NCI-H128 (cell line): ENCODE data around the gene DMBX1.

Experiments used
- DNase-seq: peaks from one replicate; lab custom pipeline; 2025; ENCODE audit not compliant: unreplicated experiment; lab: John Stamatoyannopoulos, UW

Gene DMBX1

DNA sequence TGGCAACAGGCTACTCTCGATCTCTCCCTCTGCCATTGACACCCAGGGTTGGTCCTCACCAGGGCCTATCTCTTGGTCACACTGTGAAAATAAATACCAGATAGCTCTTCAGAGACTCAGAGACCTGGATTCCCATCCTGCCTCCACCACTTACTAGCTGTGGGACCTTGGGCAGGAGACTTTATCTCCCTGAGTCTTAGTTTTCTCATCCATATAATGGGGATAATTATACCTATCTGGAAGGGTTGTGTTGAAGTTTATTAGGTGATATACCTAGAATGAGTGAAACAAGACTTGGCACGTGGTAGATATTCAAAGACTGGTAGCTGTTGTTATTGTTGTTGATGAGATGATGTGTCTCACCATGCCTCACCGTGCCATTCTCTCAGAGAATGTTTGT lies 7.4 kb downstream of the DMBX1 start:
- no peak for DNase-seq

DNA sequence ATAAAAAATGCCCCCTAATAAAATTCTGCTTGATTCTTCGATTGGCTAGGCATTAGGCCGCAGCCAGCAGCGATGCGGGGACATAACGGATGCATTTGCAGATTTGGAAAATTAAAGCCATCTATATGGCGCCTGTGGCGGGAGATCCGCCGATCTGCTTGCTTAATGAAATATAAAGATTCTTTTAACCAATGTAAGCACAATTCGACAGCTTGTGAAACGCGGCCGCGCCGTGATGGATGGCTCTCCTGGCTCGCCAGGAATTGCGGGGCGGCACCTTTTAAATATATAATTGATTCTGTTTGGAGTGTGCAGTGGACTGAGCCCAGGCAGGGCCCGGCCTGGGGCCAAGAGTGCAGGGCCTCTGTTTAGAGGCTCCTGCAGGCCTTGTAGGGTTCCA lies 8.0 kb downstream of the DMBX1 start:
- DNase-seq = no peak

DNA sequence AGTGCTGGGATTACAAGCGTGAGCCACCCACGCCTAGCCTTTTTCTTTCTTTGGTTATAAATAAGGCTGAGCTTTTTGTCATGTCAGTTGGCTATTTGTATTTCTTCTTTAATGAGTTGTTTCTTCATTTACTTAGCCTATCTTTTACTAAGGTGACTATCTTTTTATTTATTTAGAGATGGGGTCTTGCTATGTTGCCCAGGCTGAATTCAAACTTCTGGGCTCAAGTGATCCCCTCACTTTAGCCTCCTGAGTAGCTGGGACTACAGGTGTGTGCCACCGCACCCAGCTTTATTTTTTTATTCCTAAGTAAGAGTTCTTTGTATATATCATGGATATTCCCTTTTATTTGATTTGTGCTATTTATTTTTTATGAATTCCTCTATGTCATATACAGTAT lies 11.9 kb downstream of the DMBX1 start:
- DNase-seq = no peak

DNA sequence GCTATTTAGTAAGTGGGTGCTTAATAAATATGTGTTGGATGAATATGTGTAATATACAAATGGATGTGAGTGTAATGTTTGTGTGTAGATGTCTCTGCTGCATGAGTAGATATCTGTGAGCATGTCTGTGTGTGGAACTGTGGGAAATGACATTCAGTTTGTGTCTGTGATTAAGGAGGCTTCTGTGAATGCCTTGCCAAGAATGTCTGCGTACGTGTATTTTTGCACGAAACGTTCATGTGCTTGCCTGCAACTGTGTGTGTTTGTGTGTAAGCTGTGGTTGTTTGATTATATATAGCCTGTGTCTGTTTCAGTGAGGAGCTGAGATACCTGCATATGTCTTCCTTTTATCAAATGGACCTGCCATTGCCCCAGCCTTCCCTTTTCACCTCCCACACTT lies 13.8 kb downstream of the DMBX1 start:
- no peak for DNase-seq

DNA sequence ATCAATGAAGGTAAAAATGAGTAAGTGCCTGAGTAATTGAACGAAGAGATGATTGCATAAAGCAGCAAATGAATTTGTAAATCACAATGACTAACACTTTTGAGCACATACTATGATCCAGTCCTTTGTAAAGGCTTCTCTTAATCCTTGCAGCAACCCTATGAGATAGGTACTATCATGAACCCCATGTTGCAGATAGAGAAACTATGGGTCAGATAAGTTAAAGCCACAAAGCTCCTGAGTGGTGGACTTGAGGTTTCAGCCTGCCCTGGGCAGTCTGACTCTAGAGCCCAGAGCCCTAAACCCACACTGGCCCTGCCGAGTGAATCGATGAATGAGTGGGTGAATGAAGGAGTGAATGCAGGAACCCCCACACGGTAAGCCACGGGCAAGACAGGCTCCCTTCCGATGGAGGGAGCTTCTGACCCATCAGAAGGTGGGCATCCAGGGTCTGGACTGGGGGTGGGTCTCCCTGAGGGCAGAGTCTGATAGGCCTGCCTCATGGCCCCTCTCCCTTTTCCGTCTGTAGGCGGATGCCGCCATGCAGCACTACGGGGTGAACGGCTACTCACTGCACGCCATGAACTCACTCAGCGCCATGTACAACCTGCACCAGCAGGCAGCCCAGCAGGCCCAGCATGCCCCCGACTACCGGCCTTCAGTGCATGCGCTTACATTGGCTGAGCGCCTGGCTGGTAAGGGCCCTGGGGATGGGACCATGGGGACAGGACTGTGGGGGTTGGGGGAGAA lies 17.0 kb downstream of the DMBX1 start:
- DNase-seq = no peak

DNA sequence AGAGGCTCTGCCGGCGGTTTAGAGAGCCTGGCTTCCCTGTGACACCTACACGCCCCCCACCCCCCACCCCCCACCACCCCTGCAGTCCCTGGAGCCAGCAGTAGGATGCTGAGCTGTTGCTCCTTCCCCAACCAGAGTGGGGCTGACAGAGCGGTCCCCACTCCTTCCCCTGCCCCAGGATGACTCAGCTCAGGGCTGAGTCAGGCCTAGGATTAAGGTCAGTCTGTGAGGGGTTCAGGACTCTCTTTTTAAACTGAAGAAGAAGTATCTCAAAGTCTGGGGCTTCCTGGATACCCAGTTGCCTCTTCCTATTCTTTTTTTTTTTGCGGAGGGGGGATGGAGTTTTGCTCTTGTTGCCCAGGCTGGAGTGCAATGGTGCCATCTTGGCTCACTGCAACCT lies 19.1 kb downstream of the DMBX1 start:
- no peak for DNase-seq

DNA sequence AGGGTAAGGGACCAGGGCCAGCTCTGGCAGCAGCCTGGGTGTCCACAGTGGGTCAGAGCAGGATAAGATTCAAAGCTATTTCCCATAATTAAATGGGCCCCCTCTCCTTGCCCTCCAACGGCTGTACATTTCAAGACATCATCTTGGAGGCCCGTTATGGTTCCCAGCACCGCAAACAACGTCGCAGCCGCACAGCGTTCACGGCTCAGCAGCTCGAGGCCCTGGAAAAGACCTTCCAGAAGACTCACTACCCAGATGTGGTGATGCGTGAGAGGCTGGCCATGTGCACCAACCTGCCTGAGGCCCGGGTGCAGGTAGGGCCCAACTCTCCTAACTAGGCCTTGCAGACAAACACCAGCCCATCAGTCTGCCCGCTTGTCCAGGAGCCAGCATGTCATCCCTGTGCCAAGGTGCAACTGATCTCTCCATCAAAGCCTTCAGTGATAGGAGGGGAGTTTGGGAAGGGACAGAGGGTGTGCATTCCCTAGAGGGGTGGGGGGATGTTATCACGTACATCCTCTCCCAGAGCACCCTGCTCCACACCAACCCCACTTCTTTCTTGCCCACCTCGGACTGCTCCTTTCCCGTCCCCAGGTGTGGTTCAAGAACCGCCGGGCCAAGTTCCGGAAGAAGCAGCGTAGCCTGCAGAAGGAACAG lies 20.8 kb downstream of the DMBX1 start:
- no peak for DNase-seq

DNA sequence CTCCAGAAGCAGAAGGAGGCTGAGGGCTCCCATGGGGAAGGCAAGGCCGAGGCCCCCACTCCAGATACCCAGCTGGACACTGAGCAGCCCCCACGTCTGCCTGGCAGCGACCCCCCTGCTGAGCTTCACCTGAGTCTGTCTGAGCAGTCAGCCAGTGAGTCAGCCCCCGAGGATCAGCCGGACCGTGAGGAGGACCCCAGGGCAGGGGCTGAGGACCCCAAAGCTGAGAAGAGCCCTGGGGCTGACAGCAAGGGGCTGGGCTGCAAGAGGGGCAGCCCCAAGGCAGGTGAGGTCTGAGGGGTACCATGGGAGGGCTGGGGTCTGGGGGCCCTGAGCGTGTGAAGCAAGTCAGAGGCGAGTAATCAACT lies 21.3 kb downstream of the DMBX1 start:
- DNase-seq = no peak

DNA sequence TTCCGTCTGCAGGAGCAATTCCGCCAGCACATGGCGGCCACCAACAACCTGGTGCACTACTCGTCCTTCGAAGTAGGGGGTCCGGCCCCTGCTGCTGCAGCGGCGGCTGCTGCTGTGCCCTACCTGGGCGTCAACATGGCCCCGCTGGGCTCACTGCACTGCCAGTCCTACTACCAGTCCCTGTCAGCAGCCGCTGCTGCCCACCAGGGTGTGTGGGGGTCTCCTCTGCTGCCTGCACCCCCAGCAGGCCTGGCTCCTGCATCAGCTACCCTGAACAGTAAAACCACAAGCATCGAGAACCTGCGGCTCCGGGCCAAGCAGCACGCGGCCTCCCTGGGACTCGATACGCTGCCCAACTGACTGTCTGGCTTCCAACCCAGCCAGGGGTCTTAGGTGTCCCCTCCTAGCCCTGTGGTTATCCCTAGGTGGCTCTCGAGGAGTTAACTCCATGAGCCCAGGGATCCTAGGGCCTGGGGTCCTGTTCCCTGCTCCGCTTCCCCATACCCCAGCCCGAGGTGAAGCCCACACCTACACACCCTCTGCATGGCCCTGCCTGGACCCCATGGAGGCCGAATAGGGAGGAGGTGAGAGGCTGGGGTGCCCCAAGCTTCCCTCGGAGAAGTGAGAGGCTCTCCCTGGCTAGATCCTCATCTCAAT lies 22.6 kb downstream of the DMBX1 start:
- no peak for DNase-seq

DNA sequence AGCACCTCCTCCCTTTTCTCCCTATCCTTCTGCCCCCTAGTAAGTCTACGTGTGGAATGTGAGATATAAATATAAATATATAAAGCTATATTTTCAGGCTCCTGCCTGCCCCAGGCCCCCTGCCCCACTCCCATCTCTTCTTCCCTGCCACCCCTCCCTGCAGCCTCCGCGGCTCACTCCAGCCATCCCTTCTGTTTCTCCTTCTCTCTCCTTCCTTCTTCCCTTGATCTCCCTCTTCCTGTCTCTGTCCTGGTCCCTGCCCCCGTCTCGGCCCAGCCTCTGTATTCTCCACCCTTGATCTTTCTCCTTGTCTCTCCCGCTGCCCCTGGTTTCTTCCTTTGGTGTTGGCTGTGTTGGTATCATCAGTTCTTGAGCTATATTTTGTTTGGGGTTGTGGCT lies 23.2 kb downstream of the DMBX1 start:
- DNase-seq = no peak

DNA sequence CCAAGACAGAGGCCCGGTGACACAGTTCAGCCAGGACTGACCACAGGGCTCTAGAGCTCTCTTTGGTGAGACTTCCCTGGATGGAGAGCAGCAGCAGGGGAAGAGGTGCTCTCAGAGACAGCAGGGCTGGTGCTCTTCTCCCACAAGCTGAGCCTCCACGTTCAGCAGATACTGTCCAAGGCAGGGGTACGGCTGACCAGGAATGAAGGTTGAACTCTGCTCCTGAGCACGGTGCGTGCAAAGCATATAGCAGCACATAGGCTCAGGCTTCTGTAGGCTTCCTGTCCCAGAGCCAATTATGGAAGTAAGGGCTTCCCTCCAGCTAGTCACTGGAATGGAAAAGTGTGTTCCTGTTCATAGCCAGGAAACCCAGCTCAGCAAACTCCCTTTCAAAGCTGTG lies 23.9 kb downstream of the DMBX1 start:
- DNase-seq = no peak

DNA sequence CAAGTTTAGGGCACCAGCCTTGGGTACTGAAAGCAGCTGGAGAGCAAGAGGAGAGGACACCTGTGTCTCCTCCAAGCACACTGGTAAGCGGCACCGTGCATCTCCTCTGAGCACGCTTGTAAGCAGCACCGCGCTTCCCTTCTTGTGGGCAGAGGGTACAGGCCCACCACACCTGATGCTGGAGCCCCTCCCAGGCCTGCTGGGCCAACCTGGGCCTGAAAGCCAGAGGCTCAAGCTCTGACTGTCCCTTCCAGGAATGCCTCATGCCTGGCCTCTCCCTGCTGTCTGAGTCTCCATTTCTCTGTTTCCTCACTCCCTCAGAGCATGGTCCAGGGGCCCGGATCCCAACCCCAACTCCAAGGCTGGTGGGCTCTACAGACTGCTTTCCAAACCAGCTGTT lies 25.9 kb downstream of the DMBX1 start:
- DNase-seq = no peak

DNA sequence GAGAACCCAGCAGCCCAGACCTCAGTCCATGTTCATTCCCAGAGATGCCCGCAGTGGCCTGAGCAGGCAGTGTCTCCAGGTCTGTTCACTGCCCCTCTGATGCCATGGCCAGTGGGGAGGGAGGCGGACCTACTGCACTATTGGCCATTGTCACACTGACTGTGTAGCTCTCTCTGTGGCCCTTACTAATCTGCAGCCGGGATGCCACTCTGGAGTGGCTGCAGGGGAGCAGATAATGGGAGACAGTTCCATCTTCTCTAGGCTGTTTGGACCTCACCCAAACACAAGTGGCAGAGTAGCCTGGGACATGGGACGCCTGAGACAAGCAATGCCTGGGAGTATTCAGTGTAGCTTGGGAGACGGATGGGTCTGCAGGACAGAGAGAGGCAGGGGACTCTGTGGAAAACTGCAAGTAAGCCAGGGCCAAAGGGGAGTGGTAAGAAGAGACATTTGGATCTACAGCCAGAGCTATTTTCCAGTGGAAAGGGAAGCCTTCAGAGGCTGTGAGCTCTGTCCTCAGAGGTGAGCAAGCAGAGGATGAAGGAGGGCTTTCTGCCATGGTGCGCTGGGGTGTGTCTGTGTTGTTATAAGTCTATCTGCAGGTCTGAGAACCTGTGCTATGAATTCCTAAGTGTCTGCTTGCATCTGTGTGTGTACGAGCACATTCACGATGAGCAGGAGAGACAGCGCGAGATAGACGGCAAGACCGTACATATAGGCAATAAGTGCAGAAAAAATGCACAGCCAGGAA lies 26.7 kb downstream of the DMBX1 start:
- DNase-seq = no peak

DNA sequence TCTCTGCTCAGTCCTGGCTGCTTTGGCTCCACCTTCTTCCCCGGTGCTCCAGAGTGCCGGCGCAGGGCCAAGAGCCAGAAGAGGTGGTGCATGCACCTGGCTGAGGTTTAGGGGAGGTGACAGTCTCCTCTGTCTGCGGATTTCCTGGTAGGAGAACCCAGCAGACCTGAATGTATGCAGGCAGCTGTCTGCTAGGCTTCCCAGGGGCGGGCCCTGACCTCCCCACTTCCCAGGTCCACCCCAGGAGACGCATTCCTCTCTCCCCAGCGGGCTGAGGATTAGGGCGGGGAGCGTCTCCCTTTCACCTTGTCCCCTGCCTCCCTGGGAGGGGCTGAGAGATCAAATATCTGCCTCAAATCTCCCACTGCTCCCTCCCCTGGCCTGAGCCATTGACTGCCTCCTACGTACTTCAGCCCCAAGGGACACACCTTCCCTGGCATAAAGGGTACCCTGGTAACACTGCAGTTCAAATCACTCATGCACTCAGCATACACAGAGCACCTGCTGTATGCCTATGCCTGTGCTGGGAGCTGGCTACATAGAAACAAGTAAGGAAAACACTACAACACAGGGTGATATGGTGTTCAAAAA lies 27.5 kb downstream of the DMBX1 start:
- DNase-seq = peak; percentile 73

DNA sequence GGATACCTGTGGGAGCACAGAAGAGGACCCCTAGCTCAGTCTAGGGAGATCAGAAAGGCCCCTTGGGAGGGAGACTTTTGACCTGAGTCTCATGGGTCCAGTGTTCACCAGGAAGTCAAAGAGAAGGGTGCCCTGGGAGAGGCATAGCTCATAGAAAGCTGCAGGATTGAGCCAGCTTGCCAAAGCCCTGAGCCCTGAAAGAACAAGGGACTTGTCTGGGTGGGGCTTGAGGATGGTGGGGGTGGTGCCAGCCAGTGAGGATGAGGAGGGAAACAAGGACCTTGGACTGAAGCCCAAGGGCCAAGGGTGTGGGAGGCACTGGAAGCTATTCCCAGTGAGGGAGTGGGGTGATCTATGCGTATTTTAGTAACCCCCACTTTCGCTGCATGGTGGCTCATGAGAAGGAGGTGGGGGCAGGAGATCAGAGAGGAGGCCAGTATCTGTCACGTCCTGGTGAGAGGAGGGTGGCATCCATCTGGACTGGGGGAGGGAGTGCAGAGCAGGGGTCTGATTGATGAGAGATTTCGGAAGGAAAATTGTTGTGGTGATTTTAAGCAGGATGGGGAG lies 28.4 kb downstream of the DMBX1 start:
- DNase-seq = no peak

DNA sequence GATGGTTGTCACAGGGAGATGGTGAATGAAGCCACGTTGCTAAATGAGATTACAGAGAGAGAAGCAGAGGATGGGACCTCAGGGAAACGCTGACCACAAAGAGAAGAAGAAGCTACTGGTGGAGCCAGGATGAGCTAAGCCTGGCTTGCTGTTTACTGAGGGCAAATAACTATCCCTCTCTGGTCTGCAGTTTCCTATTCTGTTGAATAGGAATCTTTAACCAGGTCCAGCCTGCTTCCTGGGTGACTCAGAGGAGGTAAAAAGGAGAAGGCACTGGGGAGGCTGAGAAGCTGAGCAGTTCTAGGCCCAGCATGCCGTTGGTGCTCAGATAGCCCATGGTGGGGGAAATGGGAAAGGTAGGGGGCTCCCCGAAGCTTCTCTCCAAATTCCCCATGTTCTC lies 29.6 kb downstream of the DMBX1 start:
- no peak for DNase-seq

DNA sequence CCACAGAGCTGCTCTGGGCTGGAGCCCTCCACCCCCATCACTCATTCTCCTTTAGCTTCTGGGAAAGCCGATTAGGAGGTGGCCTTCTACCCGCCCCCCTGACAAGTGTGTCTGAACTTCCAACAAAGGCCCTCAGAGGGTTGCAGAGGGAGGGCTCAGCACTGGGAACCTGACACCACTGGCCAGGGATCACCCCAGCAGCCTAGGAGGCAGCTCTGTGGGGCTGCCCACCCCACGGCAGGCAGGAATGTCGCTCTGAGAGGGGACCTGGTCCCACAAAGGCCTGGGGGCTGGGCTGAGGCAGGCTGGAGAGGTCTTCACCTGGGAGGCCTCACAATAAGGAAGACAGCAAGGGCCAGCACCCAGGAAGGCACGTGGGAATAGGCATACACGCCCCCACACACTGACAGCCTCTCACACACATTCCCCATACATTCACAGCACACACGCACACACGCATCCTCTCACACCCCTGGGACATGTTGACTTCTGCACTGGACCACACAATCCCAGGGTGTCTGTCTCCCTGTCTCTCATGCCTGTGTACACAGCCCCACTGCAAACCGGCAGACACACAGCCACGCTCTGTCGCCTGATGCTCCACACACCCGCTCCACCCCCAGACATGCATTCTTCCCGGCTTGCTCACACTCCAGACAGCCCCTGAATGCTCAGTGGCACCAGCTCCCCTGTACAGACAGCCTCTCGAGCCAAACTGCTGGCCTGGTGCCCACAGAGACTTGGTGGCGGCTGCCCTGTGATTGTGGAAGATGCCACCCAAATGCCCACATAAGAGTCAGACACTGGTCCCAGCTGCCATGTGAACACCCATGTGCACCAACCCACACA lies 30.7 kb downstream of the DMBX1 start:
- DNase-seq = peak; percentile 32

DNA sequence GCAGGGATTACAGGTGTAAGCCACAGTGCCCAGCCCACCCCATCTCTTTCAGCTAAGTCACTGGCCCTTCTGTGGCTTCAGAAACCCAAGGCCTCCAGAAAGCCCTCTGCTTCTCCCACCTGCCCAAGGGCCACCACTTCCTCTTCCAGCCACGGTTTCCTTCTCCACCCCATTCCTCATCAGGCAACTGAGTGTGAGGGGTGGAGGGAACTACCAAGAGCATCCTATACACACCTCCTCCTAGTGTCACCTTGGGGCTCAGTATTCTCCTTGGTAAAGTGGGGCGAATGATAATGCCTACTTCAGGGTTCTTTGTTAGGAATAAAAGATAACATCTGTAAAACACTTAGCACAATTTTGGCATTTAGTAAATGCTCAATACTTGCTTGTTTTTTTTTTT lies 31.8 kb downstream of the DMBX1 start:
- no peak for DNase-seq

DNA sequence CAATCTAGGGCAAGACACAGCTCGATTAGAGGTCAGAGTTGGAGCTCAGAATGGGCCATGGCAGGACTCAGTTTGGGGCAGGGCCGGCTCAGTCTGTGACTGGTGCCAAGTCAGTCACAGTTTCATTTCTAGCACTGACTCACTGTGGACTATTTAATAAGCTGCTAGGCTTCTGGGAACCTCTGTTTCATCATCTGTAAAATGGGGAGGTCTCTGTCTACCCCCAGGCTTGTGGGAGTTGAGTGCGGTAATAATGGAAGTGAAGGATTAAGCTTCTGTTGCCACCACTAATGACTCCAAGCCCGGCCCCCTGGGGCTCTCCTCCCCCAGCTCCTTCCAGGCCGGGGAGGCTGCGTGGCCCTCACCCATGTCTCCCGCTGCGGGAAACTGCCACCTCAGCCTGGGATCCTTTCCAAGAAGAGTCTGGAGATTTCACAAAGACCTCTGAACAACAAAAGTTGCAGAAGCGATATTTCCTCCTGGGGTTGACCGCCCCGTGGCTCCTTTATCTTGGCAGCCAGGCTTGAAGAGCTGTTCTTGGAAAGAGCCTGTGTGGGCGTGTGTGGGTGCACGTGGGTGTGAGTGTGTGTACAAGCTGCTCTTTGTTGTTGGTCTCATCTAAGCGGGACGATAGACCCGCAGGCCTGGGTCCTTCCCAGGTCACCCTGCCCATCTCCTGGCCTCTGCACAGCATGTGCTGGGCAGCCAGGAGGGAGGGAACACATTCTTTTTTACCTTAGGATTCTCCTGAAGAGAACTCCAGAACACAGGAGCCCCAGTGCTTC lies 32.7 kb downstream of the DMBX1 start:
- no peak for DNase-seq

DNA sequence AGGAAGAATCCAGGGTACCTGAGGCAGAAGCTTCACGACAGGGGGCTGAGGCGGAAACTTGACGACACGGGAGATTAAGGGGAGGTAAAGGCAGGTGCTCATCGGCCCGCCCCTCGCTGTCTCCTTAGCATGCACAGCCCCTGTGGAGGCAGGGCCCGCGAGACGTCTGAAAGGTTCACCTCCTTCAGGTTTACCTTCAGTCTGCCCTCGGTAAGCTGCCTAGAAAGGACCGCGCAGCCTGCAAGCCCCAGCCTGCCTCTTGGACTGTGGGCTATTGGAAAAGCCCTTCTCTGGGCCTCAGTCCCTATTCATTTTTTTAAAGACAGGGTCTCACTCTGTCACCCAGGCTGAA lies 33.3 kb downstream of the DMBX1 start:
- DNase-seq = no peak
